Measurements from ENCODE around the gene FOXP1.

DNA sequence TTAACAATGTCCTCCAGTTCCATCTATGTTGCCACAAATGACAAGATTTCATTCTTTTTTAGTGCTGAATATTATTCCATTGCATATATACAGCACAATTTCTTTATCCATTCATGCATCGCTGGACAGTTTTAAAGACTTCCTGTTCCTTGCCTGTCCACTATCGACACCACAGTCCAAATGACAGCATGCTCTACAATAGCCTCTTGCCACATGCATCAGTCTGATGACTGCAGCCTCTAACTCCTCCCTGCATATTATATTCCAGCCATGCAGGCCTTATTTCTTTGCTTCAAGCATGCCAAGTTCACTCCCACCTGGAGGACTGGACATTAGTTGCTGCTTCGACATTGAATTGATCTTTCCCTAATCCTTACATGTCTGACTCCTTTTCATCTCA lies 306.2 kb downstream of the FOXP1 start:
- TF ChIP-seq POLR2A (IDR thresholded peaks at IDR 0.05) (no peak), POLR2AphosphoS5 (IDR thresholded peaks at IDR 0.05) (no peak)
- TF ChIP-seq, protein P1, sequence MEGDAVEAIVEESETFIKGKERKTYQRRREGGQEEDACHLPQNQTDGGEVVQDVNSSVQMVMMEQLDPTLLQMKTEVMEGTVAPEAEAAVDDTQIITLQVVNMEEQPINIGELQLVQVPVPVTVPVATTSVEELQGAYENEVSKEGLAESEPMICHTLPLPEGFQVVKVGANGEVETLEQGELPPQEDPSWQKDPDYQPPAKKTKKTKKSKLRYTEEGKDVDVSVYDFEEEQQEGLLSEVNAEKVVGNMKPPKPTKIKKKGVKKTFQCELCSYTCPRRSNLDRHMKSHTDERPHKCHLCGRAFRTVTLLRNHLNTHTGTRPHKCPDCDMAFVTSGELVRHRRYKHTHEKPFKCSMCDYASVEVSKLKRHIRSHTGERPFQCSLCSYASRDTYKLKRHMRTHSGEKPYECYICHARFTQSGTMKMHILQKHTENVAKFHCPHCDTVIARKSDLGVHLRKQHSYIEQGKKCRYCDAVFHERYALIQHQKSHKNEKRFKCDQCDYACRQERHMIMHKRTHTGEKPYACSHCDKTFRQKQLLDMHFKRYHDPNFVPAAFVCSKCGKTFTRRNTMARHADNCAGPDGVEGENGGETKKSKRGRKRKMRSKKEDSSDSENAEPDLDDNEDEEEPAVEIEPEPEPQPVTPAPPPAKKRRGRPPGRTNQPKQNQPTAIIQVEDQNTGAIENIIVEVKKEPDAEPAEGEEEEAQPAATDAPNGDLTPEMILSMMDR (IDR thresholded peaks at IDR 0.05): no peak
